Ureter (tissue), 1 donor: ENCODE measurements around the gene SEMA5B. TPM values are rescaled to one million over a fixed set of nuclear protein-coding genes. Genes with fewer than 3 reads are reported as not detected.

ENCODE experiments used
- DNase-seq: peaks from one replicate; pipeline ENCODE4 v3.0.0-alpha.2; 2020; ENCODE audit warnings: low spot score
- total RNA-seq: library from RNA; stranded (reverse); gene quantifications from one replicate; pipeline ENCODE4 v1.2.4, GENCODE V29; 2023
- donor health status: DM: yes; HTN: yes; CAD: no.

The SEMA5B gene
- total RNA-seq, 1 donor from 2014 or later: 2.3 TPM

- no peak for DNase-seq
These were observed 32.5 kb upstream of the SEMA5B start for GRCh38 chr3:123060054-123060453.

GRCh38 chr3:123058505-123058904 lies 30.9 kb upstream of the SEMA5B start:
- DNase-seq: no peak

GRCh38 chr3:123055352-123055751 lies 27.8 kb upstream of the SEMA5B start:
- DNase-seq: no peak

GRCh38 chr3:123054931-123055330 lies 27.4 kb upstream of the SEMA5B start:
- no peak for DNase-seq

GRCh38 chr3:123054109-123054778 lies 26.7 kb upstream of the SEMA5B start:
- no peak for DNase-seq

- DNase-seq: no peak
These were observed 25.5 kb upstream of the SEMA5B start for GRCh38 chr3:123053107-123053506.

GRCh38 chr3:123050666-123051065 lies 23.1 kb upstream of the SEMA5B start:
- DNase-seq: no peak

GRCh38 chr3:123048480-123049237 lies 21.1 kb upstream of the SEMA5B start:
- DNase-seq: no peak

GRCh38 chr3:123047062-123047319 lies 19.4 kb upstream of the SEMA5B start:
- no peak for DNase-seq

- no peak for DNase-seq
These were observed 18.9 kb upstream of the SEMA5B start for GRCh38 chr3:123046262-123047061.

- DNase-seq: no peak
These were observed 17.6 kb upstream of the SEMA5B start for GRCh38 chr3:123044981-123045763.

- DNase-seq: no peak
These were observed 14.8 kb upstream of the SEMA5B start for GRCh38 chr3:123042413-123042812.

GRCh38 chr3:123039178-123039577 lies 11.6 kb upstream of the SEMA5B start:
- no peak for DNase-seq

GRCh38 chr3:123038751-123039150 lies 11.2 kb upstream of the SEMA5B start:
- no peak for DNase-seq

GRCh38 chr3:123037015-123037375 lies 9.4 kb upstream of the SEMA5B start:
- no peak for DNase-seq

- DNase-seq: no peak
These were observed 8.9 kb upstream of the SEMA5B start for GRCh38 chr3:123036352-123037014.

- DNase-seq: no peak
These were observed 7.4 kb upstream of the SEMA5B start for GRCh38 chr3:123034996-123035395.

- DNase-seq: no peak
These were observed 6.6 kb upstream of the SEMA5B start for GRCh38 chr3:123034120-123034519.

- no peak for DNase-seq
These were observed 4.5 kb upstream of the SEMA5B start for GRCh38 chr3:123032057-123032456.

- no peak for DNase-seq
These were observed 3.5 kb upstream of the SEMA5B start for GRCh38 chr3:123031051-123031450.

- DNase-seq: peak; percentile 48
These were observed 768 bp upstream of the SEMA5B start for GRCh38 chr3:123028233-123028828.
